SK-N-SH (cell line): ENCODE results near the gene WDR17. TPM values are rescaled to one million over a fixed set of nuclear protein-coding genes. Genes with fewer than 3 reads are reported as not detected.

Experiments
- CTCF ChIA-PET: fragments of 300-600, 350-600 bp; formaldehyde crosslinking; extraction: SDS; loops from one replicate; lab custom pipeline; 2021; lab: Yijun Ruan, JAX
- POLR2A ChIA-PET: fragments of 350-600 bp; sonication (Branson Sonifier 250); formaldehyde crosslinking; extraction: SDS; loops from one replicate; lab custom pipeline; 2020; ENCODE audit warnings: antibody characterized with exemption, inconsistent platforms; lab: Yijun Ruan, JAX
- DNase-seq: peaks from one replicate; pipeline ENCODE4 v3.0.0; 2012
- H2AFZ ChIP-seq: fragments of 200-600 bp; sonication (generic); 2 replicates; pipeline ENCODE4 v1.8.1; 2016; ENCODE audit warnings: antibody characterized with exemption, mild to moderate bottlenecking, low read depth
- H3F3A ChIP-seq: fragments of 200-600 bp; sonication (generic); replicated peaks from 2 replicates; pipeline ENCODE3; 2016; ENCODE audit warnings: antibody characterized with exemption, mild to moderate bottlenecking; ENCODE audit not compliant: insufficient read depth
- H3K27ac ChIP-seq, 2 experiments: fragments of 200-500 bp in 1 of 2; fragments of 200-600 bp in 1 of 2; sonication (Bioruptor generic) in 1 of 2; sonication (generic), shearing (Covaris generic) in 1 of 2; 2 replicates each; pipeline versions ENCODE4 v1.5.1 to v1.6.1; 2014 to 2016; ENCODE audit warnings: low read depth in 2 of 2, inconsistent platforms in 1 of 2, low read length in 1 of 2, mild to moderate bottlenecking in 1 of 2, mixed read lengths in 1 of 2
- H3K27me3 ChIP-seq: fragments of 200-600 bp; sonication (generic), shearing (Covaris generic); 2 replicates; pipeline ENCODE4 v1.6.1; 2016; ENCODE audit warnings: mixed run types; ENCODE audit not compliant: insufficient read depth
- H3K36me3 ChIP-seq, 2 experiments: fragments of 200-500 bp in 1 of 2; fragments of 200-600 bp in 1 of 2; sonication (Bioruptor generic) in 1 of 2; sonication (generic) in 1 of 2; replicated peaks in 1 of 2; 2 replicates each; pipeline versions ENCODE3 to v1.5.1; 2014 to 2016; ENCODE audit warnings: low read length in 1 of 2, mild to moderate bottlenecking in 1 of 2; ENCODE audit not compliant: insufficient read depth in 2 of 2, control insufficient read depth in 1 of 2
- H3K4me1 ChIP-seq, 2 experiments: fragments of 200-500 bp in 1 of 2; fragments of 200-600 bp in 1 of 2; sonication (Bioruptor generic) in 1 of 2; sonication (generic), shearing (Covaris generic) in 1 of 2; 2 replicates each; pipeline versions ENCODE4 v1.5.1 to v1.6.1; 2014 to 2016; ENCODE audit warnings: low read depth in 1 of 2, low read length in 1 of 2, mixed run types in 1 of 2; ENCODE audit not compliant: insufficient read depth in 2 of 2, control insufficient read depth in 1 of 2
- H3K4me2 ChIP-seq: fragments of 200-600 bp; sonication (generic), shearing (Covaris generic); 2 replicates; pipeline ENCODE4 v1.6.1; 2017; ENCODE audit warnings: mixed run types
- H3K4me3 ChIP-seq, 2 experiments: fragments of 200-500 bp in 1 of 2; fragments of 200-600 bp in 1 of 2; sonication (Bioruptor generic) in 1 of 2; sonication (generic), shearing (Covaris generic) in 1 of 2; 2 replicates each; pipeline versions ENCODE4 v1.5.1 to v1.8.1; 2014 to 2016; ENCODE audit warnings: low read depth in 2 of 2, inconsistent platforms in 1 of 2, low read length in 1 of 2, mild to moderate bottlenecking in 1 of 2, mixed read lengths in 1 of 2, moderate library complexity in 1 of 2
- H3K79me2 ChIP-seq: fragments of 200-600 bp; sonication (generic); 2 replicates; pipeline ENCODE4 v1.8.1; 2017; ENCODE audit warnings: mild to moderate bottlenecking; ENCODE audit not compliant: insufficient read depth
- H3K9ac ChIP-seq: fragments of 200-600 bp; sonication (generic); 2 replicates; pipeline ENCODE4 v1.6.1; 2017; ENCODE audit warnings: mixed run types
- H3K9me2 ChIP-seq: fragments of 200-600 bp; sonication (generic); 2 replicates; pipeline ENCODE4 v1.6.1; 2017; ENCODE audit warnings: mixed run types
- H3K9me3 ChIP-seq: fragments of 200-600 bp; sonication (generic); 2 replicates; pipeline ENCODE4 v1.6.1; 2017; ENCODE audit warnings: mixed run types, mild to moderate bottlenecking, moderate library complexity
- H4K20me1 ChIP-seq: fragments of 200-600 bp; sonication (generic); 2 replicates; pipeline ENCODE4 v1.6.1; 2017; ENCODE audit warnings: mild to moderate bottlenecking, mixed run types; ENCODE audit not compliant: insufficient read depth
- ELF1 ChIP-seq: IDR thresholded peaks from 2 replicates; pipeline ENCODE4 v1.4.0; 2012
- EP300 ChIP-seq, 2 experiments: IDR thresholded peaks; 2 replicates each; pipeline versions ENCODE4 v1.4.0 to v1.6.1; 2012; ENCODE audit warnings: borderline replicate concordance in 1 of 2, low read depth in 1 of 2, low read length in 1 of 2
- FOSL2 ChIP-seq: IDR thresholded peaks from 2 replicates; pipeline ENCODE4 v1.4.0; 2012; ENCODE audit warnings: low read depth, mild to moderate bottlenecking, moderate library complexity, borderline replicate concordance
- GABPA ChIP-seq: IDR thresholded peaks from 2 replicates; pipeline ENCODE4 v1.4.0; 2012; ENCODE audit warnings: low read depth, mild to moderate bottlenecking
- GATA2 ChIP-seq: sonication (generic); formaldehyde crosslinking; IDR thresholded peaks from 2 replicates; pipeline ENCODE4 v1.5.0; 2020; ENCODE audit warnings: mild to moderate bottlenecking, missing genetic modification reagents
- JUND ChIP-seq: IDR thresholded peaks from 2 replicates; pipeline ENCODE4 v1.4.0; 2012
- MXI1 ChIP-seq: IDR thresholded peaks from 2 replicates; pipeline ENCODE4 v1.6.1; 2012; ENCODE audit warnings: mild to moderate bottlenecking, low read depth, low read length, improper control_type of control experiment
- NFIC ChIP-seq: IDR thresholded peaks from 2 replicates; pipeline ENCODE4 v1.4.0; 2012; ENCODE audit warnings: borderline replicate concordance
- NRF1 ChIP-seq: IDR thresholded peaks from 2 replicates; pipeline ENCODE4 v1.6.1; 2012; ENCODE audit warnings: low read depth, mild to moderate bottlenecking, low read length
- POLR2AphosphoS5 ChIP-seq: IDR thresholded peaks from 2 replicates; pipeline ENCODE4 v1.6.1; 2012; ENCODE audit warnings: low read depth, low read length
- SIN3A ChIP-seq: IDR thresholded peaks from 2 replicates; pipeline ENCODE4 v1.6.1; 2012; ENCODE audit warnings: low read depth, mild to moderate bottlenecking, low read length, moderate library complexity, borderline replicate concordance
- TCF12 ChIP-seq: IDR thresholded peaks from 2 replicates; pipeline ENCODE4 v1.4.0; 2012
- TEAD4 ChIP-seq: IDR thresholded peaks from 2 replicates; pipeline ENCODE4 v1.4.0; 2012; ENCODE audit warnings: mild to moderate bottlenecking, borderline replicate concordance; ENCODE audit not compliant: insufficient read depth
- WGBS: methylation state at CpG from one replicate; pipeline ENCODE4 v1.1.6; 2017; ENCODE audit warnings: low lambda C conversion rate; 5-methylcytosine and 5-hydroxymethylcytosine counted together
- polyA plus RNA-seq, 3 experiments: library from polyadenylated mRNA; depleted of rRNA; stranded (reverse); fragments of >200 nt; gene quantifications; 2 replicates each; pipeline ENCODE4 v1.2.3, GENCODE V29; 2012
- TF ChIP-seq, protein P1 (sequence below): IDR thresholded peaks from 2 replicates; pipeline ENCODE4 v1.6.1; 2012; ENCODE audit warnings: mild to moderate bottlenecking, low read depth, low read length, moderate library complexity
- TF ChIP-seq, protein P2 (sequence below): IDR thresholded peaks from 2 replicates; pipeline ENCODE4 v1.4.0; 2012; ENCODE audit warnings: low read depth, borderline replicate concordance

WDR17 gene
- polyA plus RNA-seq, 1 of the 3 experiments (the other 2 are of a cell fraction): 0.72 TPM

DNA sequence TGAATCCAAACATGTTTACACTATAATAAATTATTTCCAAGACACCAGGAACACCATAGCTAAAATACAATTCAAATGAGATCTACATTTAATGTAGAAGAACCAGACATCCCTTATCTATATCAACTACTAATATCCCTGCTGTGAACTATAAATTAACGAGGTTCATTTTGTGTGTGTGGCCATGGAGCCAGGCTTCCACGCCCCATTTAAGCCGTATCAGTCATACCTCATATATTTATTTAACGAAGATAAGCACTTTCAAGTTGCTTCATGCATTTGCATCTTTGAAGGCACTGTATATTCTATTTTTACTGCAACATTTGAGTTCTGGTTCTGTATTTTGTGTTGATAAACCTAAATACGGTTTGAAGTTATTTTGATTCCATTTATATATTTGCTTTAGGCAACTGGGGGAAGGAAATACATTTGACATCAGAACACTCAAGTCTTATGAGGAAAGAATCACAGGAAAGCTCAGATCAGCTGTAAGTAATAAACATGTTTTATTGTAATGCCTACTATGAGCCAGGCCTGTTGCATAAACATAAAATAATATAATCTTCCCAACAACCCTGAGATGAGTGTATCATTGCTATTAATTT lies 45.1 kb upstream of the WDR17 start:
- POLR2A ChIA-PET: no interaction called here
- no peaks in the 10 kb centered on the region for H3K36me3 ChIP-seq
- H3K4me3 ChIP-seq: no peak overlapping the region
- no peaks in the 10 kb centered on the region for H3K27me3 ChIP-seq
- H3K9me3 ChIP-seq: no peaks in the 10 kb centered on the region
- H3K9me2 ChIP-seq: no peaks in the 10 kb centered on the region
- CTCF ChIA-PET: no interaction called here
- no peaks in the 10 kb centered on the region for H3K79me2 ChIP-seq
- H3K9ac ChIP-seq: no peak overlapping the region
- no peak overlapping the region for H2AFZ ChIP-seq
- H3F3A ChIP-seq: no peaks in the 10 kb centered on the region
- no peaks in the 10 kb centered on the region for H4K20me1 ChIP-seq
- WGBS: 10% methylated on average over 5 of the region's 5 CpGs
- H3K4me1 ChIP-seq: no peaks in the 10 kb centered on the region
- TF ChIP-seq TEAD4: no peak
- TF ChIP-seq MXI1: no peak
- no peak for TF ChIP-seq POLR2AphosphoS5
- TF ChIP-seq SIN3A: no peak
- TF ChIP-seq TCF12: no peak
- TF ChIP-seq ELF1: no peak
- TF ChIP-seq GATA2 (CRISPR knock-in tag): no peak
- no peak for TF ChIP-seq JUND
- TF ChIP-seq, protein P1, sequence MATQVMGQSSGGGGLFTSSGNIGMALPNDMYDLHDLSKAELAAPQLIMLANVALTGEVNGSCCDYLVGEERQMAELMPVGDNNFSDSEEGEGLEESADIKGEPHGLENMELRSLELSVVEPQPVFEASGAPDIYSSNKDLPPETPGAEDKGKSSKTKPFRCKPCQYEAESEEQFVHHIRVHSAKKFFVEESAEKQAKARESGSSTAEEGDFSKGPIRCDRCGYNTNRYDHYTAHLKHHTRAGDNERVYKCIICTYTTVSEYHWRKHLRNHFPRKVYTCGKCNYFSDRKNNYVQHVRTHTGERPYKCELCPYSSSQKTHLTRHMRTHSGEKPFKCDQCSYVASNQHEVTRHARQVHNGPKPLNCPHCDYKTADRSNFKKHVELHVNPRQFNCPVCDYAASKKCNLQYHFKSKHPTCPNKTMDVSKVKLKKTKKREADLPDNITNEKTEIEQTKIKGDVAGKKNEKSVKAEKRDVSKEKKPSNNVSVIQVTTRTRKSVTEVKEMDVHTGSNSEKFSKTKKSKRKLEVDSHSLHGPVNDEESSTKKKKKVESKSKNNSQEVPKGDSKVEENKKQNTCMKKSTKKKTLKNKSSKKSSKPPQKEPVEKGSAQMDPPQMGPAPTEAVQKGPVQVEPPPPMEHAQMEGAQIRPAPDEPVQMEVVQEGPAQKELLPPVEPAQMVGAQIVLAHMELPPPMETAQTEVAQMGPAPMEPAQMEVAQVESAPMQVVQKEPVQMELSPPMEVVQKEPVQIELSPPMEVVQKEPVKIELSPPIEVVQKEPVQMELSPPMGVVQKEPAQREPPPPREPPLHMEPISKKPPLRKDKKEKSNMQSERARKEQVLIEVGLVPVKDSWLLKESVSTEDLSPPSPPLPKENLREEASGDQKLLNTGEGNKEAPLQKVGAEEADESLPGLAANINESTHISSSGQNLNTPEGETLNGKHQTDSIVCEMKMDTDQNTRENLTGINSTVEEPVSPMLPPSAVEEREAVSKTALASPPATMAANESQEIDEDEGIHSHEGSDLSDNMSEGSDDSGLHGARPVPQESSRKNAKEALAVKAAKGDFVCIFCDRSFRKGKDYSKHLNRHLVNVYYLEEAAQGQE: no peak
- TF ChIP-seq EP300 (IDR thresholded peaks at IDR 0.05; ENCODE audit: borderline replicate concordance in 1 of 2, low read depth in 1 of 2, low read length in 1 of 2): no peak
- TF ChIP-seq, all 33 proteins: peak for 0
- Histone ChIP-seq H3K4me2 (no peak overlapping the region), H3K27ac (no peak overlapping the region)
- no peak for DNase-seq

DNA sequence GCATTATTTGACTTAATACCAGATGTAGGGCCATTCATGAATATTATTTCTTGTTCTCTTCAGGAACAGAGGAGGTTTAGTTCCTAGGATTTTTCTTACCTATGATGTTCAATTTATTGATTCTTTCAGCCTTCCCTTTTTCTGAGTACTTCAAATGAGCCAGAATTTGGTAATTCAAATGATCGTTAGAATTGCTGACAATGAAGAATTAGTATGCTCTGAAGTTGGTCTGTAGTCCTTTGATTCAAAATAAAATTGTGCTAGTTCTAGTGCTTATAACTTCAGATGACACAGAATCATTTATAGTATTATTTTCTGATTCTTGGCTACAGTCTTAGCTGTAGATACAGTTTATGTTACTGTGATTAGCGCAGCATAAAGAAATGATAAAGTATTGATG lies 35.2 kb upstream of the WDR17 start:
- Histone ChIP-seq H3K27ac (no peak overlapping the region), H3K36me3 (no peaks in the 10 kb centered on the region), H3K9ac (no peak overlapping the region), H3K4me2 (no peak overlapping the region), H3K4me3 (no peak overlapping the region), H3K27me3 (peaks cover 4% of the 10 kb centered on the region), H3K4me1 (no peaks in the 10 kb centered on the region), H2AFZ (no peak overlapping the region), H3K9me2 (no peaks in the 10 kb centered on the region), H3F3A (no peaks in the 10 kb centered on the region), H3K79me2 (no peaks in the 10 kb centered on the region), H4K20me1 (no peaks in the 10 kb centered on the region), H3K9me3 (no peaks in the 10 kb centered on the region)
- 30% methylated on average over 2 of the region's 2 CpGs for WGBS
- CTCF ChIA-PET: interaction anchor here (0.9 kb wide), 1 partner anchor 310 kb away, joined by 4 read pairs; no protein-coding TSS in a partner anchor
- no peak for DNase-seq
- POLR2A ChIA-PET: no interaction called here
- TF ChIP-seq GABPA (no peak), FOSL2 (no peak), ELF1 (no peak), POLR2AphosphoS5 (no peak), NFIC (no peak), NRF1 (no peak), MXI1 (no peak)
- TF ChIP-seq, protein P2, sequence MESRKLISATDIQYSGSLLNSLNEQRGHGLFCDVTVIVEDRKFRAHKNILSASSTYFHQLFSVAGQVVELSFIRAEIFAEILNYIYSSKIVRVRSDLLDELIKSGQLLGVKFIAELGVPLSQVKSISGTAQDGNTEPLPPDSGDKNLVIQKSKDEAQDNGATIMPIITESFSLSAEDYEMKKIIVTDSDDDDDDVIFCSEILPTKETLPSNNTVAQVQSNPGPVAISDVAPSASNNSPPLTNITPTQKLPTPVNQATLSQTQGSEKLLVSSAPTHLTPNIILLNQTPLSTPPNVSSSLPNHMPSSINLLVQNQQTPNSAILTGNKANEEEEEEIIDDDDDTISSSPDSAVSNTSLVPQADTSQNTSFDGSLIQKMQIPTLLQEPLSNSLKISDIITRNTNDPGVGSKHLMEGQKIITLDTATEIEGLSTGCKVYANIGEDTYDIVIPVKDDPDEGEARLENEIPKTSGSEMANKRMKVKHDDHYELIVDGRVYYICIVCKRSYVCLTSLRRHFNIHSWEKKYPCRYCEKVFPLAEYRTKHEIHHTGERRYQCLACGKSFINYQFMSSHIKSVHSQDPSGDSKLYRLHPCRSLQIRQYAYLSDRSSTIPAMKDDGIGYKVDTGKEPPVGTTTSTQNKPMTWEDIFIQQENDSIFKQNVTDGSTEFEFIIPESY: no peak
